HG02885 (cell line): ENCODE results near the gene MX2.

Source experiments
- ATAC-seq: cut with Tn5 transposase; IDR thresholded peaks from one replicate; pipeline ENCODE4 v1.9.1; 2021; ENCODE audit warnings: mild to moderate bottlenecking; ENCODE audit not compliant: unreplicated experiment, poor library complexity

Gene MX2

DNA sequence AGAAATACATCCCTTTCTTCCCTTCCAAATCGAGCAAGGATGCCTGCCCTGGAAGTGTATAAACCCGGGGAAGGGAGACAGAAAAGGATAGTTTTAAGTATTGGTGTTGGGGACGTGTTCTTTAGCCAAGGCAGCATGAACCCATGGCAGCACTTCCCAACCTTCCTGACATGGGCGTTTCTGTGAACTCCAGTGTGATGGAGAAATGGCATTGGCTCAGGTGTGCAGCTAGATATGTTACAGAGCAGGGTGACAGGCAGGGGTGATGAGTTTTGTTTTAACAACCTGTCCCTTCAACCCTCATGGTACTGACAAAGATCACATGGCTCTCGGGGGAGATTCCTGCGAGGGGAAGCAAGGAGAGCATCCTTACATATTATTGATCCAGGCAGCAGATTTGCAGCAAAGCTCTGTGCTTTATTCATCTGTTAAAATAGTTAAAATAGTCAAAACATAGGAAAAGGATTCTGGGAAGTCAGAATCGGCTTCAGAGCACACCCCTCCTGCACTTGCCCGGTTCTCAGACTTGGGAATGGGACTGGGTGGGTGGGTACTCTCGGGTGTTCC, 68.2 kb downstream of the MX2 start:
- ATAC-seq: no peak

DNA sequence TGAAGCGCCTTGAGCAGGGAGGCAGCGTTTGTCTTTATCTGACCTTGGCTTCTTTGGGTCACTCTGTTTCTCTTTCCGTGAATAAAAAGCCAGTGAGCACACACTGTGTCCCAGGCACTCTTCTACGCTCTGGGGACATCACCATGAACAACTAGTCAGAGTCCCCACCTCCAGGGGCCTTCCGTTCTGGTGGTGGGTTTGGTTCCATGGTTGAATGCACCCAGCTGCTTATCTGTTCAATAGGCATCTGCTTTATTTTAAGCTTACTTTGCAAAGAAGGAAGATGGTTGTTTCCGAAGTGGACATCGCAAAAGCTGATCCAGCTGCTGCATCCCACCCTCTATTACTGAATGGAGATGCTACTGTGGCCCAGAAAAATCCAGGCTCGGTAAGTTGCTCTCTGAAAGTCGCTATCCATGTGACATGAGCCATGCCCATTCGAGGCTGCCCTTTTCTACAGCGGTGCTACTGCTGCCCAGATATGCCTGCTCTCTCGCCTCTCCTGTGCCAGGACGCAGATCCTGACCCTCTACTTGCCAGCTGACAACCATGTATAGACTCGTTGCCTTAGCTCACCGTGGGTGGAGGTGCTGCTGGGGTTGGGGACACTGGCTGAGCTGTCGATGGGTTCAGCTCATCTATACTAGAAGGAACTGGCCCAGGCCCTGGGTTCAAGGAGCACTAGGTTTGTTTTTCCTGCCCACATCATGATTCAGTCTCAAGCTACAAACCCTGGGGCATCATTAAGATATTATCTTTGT, 70.1 kb downstream of the MX2 start:
- peak; percentile 84 for ATAC-seq

DNA sequence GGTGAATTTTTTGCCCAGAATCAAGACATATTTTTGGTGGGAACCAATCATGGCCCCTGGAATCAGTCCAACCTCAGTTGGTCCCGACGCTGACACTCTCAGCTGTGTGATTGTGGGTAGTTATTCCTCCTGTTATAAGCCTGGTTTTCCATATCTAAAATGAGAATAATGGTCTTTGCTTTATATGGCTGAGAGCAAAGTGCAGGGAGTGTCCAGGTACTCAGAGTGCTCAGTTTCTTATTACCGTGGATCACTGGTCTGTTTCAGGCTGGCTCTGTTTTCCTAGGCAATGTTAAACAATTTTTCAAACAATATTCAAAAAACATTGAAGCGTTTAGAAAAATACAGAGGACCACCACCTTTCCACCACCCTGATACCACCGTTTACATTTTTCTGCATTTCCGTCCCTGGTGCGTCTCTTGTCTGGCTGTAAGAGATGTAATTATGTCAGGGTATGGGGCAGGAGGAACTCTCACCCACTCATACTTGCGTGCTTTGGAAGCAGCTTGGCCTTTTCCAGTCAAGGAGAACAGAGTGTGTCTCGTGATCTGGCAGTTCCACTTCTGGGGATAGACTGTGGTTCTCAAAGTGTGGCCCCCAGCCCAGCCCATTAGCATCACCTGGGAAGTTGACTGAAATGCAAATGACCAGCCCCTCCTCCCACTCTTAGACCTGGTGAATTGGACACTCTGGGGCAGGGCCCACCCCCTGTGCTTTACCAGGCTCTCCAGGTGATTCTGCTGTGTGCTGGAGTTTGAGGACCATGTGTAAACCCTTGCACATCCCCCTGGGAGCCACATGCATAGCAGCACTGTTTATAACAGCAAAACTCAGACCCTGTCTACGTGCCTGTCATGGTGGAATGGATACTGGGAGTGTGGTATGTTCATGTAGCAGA, 71.0 kb downstream of the MX2 start:
- ATAC-seq: no peak

DNA sequence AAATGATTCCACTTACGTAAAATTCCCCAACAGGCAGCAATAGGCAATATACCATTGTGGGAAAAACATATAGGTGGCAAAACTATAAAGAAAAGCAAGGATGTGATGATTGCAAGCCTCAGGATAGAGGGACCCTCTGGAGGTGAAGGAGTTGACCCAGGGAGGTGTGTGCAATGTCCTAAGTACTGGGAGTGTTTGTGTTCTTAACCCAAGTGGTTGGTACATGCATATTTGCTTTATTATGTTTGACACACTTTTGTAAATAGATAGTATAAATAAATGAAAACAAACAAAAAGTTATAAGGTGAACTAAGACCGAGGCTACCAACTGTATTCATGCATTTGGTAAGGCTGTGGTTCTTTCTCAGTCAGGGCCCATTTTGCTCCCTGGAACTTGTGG, 71.7 kb downstream of the MX2 start:
- no peak for ATAC-seq

DNA sequence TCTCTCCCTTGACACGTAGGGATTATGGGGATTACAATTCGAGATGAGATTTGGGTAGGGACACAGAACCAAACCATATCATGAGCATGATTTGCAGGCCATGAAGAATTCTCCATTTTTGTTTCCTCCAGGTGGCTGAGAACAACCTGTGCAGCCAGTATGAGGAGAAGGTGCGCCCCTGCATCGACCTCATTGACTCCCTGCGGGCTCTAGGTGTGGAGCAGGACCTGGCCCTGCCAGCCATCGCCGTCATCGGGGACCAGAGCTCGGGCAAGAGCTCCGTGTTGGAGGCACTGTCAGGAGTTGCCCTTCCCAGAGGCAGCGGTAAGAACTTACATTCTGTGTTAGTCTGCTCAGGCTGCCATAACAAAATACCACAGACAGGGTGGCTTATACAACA, 73.9 kb downstream of the MX2 start:
- no peak for ATAC-seq

DNA sequence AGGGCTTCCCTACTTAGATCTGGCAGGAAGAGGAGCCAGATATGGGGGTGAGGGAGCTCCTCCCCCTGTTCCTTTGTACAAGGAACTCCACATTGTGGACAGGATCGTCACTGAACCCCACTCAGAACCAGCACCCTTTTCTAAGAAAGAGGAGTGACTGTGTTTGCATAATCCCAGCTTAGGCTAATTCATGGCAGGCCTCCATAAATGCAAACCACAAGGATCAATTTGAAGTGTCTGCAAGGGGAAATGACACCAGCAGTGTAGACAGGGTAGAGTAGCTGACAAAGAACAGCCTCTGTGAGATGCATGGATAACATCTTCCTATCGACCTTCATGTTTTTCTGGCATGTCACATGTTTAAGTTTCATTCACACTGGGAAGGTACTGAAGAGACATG, 75.9 kb downstream of the MX2 start:
- no peak for ATAC-seq

DNA sequence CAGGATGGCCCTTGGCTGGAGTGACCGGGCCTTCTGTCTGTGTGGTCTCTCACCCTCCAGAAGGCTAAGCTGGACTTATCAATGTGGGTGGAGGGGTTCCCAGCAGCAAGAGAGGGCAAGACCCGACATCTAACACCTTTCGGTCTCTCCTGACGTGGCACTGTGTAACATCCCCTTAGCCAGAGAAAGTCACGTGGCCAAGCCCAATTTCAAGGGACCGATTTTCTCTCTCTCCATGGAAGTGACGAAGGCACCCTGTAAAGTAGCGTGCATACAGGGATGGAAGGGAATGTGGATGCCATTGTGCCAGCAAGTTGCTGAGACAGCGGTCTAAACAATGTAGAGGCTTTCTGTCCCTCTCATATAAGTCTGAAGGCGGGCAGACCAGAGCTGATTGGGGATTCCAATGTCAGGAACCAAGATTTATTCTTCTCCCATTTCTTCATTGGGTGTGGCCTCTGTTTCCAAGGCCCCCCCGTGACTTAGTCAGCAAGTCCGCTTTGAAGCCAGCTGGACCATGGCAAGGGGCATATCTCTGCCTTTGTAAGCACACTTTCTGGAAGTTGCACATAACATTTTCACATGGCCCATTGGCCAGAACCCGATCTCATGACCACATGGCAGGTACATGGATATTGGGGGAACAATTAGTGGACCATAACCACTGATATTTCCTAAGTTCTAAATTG, 76.7 kb downstream of the MX2 start:
- no peak for ATAC-seq

DNA sequence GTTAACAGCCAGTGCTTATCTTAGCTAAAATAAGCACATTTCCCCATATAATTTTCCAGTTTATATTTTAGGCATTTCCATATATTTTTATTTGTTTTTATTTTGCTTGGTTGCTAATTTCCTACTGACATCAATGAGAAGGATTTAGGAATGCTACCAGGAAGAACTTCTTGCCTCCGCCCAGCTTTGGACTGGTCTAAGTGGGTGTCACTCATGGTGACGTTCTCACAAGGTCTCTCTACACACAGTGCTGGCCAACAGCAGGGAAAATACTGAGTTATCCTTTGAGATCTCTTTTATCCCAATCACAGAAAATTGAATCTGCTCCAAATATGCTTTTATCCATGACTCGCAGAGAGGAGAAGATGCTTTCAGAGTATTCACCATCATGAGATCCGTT, 77.4 kb downstream of the MX2 start:
- no peak for ATAC-seq

DNA sequence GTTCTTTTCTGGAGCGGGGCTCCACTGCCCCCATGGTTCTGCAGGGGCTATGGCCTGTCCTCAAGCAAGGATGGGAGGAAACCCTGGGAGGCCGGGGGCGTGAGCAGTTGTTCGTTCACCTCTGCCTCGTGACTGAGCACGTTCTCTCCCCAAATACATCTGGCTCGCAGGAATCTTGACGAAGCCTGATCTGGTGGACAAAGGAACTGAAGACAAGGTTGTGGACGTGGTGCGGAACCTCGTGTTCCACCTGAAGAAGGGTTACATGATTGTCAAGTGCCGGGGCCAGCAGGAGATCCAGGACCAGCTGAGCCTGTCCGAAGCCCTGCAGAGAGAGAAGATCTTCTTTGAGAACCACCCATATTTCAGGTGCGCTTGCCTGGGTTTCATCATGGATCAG, 79.7 kb downstream of the MX2 start:
- ATAC-seq: no peak

DNA sequence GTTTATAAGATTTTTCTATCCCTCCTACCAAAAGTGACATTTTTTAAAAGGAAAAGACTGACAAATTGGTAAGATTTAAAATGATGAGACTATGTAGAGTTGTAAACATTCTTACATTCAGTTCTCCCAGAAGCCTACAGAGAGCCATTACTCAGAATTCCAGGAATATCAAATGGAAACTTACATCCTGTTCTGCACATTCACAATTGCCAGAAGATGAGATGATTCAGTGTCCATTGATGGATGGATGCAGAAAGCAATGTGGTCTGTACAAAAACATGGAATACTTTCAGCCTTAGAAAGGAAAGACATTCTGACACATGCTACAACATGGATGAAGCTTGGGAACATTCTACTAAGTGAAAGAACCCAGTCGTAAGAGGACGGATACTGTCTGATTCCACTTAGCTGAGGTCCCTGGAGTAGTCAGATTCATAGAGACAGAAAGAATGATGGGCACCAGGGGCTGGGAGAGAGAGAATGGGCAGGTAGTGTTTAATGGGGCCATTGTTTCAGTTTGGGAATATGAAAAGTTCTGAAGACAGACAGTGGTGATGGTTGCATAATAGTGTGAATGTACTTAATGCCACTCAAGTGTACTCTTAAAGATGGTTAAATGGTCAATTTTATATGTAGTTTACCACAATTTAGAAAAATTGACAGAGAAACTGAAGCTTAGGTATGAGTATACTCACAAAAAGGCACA, 80.8 kb downstream of the MX2 start:
- no peak for ATAC-seq

DNA sequence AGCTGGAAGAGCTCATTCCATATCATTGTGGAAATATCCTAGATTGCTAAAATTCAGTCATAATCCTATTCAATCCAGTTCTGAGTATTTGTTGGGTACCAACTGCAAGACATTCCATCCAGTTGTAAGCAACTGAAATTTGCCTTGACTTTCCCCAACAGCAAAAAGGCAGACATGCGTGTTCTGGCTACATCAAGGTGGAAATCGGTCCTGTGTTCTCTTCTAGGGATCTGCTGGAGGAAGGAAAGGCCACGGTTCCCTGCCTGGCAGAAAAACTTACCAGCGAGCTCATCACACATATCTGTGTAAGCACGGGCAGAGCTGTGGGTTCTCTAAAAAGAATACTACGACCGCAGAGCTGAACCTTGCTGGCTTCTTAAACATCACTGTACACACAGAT, 81.7 kb downstream of the MX2 start:
- no peak for ATAC-seq

DNA sequence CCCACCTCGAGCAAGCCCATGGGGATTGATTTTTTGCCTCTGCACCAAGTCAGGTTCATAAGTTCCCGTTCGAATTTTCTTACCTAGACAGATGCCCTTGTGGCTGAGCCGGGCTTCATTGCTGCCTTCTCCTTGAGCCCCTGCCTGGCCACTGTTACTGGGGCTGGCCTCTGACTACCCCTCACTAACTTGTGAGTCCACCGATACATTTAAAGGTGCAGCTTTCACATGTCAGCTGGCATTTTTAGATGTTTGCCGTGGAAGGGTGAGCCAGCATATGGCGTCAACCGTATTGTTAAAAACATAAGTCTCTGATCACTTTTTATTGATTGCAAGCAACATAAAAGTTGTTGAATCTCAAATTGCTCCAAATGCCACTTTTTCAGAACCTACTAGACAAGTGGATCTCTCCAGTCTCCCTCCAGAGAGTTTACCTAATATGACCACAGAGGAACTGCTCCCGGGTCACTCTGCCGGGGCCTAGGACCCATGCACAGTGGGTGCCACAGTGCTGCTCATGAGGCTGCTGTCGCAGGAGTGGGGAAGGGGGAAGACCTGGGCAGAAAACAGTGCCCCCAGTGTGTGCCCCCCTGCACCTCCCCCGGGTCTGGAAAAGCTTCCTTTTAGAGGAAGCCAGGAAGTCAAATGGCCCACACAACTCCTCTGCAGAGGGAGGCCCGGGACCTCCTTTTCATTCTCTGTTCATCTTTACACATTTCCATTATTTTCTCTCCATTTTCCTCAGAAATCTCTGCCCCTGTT, 83.1 kb downstream of the MX2 start:
- no peak for ATAC-seq

DNA sequence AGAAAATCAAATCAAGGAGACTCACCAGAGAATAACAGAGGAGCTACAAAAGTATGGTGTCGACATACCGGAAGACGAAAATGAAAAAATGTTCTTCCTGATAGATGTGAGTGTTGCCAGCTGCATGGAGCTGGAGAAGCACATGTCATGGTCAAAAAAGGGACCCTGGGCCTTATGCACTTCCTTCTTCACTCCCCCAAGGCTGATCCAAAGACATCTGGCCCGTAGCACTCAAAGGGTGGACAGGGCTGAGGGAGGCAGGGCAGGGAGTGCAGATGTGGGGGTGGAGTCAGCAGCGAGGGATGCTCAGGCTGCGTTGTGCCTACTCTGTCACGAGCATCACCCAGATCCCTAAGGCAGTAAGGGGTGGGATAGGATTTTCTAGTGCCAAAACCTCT, 83.6 kb downstream of the MX2 start:
- no peak for ATAC-seq

DNA sequence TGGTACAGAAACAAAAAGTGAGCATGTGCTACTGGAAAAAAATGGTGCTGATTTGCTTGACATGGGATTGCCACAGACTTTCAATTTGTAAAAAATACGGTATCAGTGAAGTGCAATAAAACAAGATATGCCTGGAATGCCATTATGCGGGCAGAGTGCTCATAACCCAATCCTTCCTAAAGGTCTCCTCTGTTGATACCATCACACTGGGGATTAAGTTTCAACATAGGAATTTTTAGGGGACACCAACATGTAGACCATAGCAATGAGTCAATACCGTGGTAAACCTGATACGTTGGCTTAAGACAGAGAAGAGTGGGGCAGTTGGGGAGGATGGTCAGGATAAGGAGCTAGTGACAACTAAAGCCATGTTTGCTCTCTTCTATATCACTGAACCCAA, 84.8 kb downstream of the MX2 start:
- ATAC-seq: no peak

DNA sequence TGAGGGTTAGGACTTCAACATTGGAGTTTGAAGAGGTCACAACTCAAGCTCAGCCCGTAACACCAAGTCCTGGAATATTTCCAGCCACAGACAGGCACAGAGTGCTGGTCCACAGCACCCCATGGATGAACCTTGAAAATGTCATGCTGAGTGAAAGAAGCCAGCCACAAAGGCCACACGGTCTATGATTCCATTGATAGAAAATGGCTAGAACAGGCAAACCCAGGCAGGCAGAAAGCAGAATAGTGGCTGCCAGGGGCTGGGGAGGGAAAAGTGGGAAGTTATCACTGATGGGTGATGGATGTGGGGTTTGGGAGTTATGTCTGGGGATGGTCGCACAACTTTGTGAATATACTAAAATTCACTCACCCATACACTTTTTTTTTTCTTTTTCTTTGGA, 85.5 kb downstream of the MX2 start:
- ATAC-seq: no peak

DNA sequence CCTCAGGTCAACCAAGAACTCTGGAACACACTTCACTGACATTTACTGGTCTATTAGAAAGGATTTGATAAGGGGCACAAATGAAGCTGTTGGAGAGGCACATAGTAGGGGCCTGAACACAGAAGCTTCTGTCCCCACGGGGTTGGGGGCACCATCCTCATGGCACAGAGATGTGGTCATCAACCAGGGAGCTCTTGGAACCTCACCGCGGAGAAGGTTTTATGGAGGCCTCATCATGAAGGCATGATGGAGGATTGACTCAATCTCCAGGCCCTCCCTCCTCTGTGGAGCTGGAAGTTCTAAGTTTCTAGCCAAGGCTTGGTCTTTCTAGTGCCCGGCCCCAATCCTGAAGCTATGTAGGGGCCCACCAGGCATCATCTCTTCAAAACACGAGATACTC, 87.8 kb downstream of the MX2 start:
- no peak for ATAC-seq

DNA sequence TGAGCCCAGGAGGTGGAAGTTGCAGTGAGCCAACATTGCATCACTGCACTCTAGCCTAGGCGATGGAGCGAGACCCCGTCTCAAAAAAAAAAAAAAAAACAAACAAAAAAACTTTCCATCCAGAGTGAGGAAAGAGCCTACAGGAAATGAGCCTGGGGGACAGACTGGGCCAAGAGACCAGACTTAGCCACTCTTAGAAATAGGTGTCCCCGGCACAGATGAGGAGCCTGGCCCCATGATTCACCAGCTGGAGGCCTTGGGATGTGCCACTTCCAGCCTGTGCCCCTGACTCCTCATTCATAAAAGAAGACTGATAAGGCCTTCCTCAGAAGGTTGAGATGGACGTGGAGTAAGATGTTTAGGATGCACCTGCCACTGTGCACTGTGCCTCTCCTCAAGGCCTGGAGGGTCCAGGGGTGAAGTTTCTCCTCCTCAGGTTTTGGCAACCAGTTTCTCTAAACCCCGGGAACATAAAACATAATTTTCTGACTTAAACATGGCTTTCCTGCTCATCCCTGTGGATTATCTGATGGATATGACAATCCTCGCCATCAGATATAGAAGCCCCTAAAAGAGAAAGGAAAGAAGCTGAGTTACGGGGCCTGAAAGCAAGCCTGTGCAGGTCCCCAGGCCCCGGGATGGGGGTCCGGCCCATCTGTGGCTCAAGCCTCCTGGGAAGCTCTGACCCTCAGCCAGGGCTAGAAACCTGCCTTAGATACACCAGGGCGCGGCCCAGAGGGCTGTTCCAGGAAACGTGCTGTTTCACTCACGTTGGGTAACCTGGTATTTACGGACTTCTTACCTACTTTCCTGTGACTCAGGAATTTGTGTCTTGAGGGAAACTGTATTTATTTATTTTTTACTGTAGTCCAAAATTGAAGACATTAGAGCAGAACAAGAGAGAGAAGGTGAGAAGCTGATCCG, 90.2 kb downstream of the MX2 start:
- no peak for ATAC-seq

DNA sequence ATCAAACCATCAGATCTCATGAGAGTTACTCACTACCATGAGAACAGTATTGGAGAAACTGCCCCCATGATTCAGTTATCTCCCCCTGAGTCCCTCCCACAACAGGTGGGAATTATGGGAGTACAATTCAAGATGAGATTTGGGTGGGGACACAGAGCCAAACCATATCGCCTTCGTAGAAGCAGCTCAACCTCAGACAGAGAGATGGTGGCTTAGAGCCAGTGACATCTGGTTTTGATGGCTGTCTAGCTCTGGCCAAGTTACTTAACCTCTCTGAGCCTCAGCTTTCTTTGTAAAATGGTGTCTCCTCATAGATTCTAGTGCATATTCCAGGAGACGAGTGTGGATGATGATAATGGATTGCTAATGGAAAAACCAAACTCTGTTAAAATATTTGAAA, 91.4 kb downstream of the MX2 start:
- no peak for ATAC-seq

DNA sequence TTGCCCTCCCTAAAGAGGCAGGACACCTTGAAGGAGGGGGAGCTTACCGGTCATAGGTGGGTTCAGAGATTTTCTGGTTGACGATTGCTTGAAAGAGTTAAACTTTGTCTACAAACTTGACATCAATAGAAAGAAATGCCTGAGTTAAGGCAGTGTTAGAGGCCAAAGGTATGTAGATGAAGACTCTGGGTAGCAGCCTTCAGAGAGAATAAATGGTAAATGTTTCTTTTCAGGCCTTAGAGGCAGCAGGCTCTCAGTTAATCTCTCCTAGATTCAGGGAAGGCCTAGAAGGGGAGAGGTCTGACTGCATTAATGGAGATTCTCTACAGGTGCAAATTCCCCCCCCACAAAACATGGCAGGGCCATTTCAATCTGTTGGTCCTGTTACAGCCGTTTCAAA, 91.9 kb downstream of the MX2 start:
- ATAC-seq: no peak
